Iris pigment epithelial cell (primary cell): ENCODE measurements around the gene METTL1.

Source experiments
- DNase-seq: peaks from one replicate; pipeline ENCODE4 v3.0.0-alpha.2; 2011; ENCODE audit warnings: low read depth

The METTL1 gene

GRCh38 chr12:57753756-57754337, 18.1 kb downstream of the METTL1 start:
- no peak for DNase-seq

- no peak for DNase-seq
These were observed 19.3 kb downstream of the METTL1 start for GRCh38 chr12:57752668-57753000.

GRCh38 chr12:57751788-57752667, 19.9 kb downstream of the METTL1 start, which contains the start of gene CDK4:
Gene CDK4, minus strand, starts transcription at chr12:57752310. Its CDS starts 593 bp downstream, at chr12:57751717.
- peak; percentile 100 for DNase-seq

GRCh38 chr12:57751432-57751787, 20.5 kb downstream of the METTL1 start:
- DNase-seq = no peak

- DNase-seq = no peak
These were observed 21.1 kb downstream of the METTL1 start for GRCh38 chr12:57750561-57751431.

- DNase-seq = no peak
These were observed 22.8 kb downstream of the METTL1 start for GRCh38 chr12:57749061-57749460.

GRCh38 chr12:57746025-57746424, 25.9 kb downstream of the METTL1 start:
- DNase-seq = no peak

- no peak for DNase-seq
These were observed 26.4 kb downstream of the METTL1 start for GRCh38 chr12:57745485-57745881.

GRCh38 chr12:57744777-57745484, 27.0 kb downstream of the METTL1 start, which contains the start of gene TSPAN31:
Gene TSPAN31, plus strand, starts transcription at chr12:57745039. Its CDS starts 116 bp downstream, at chr12:57745155.
- DNase-seq = peak; percentile 99

- DNase-seq = peak; percentile 76
These were observed 27.6 kb downstream of the METTL1 start for GRCh38 chr12:57744194-57744776.

GRCh38 chr12:57743769-57744168, 28.1 kb downstream of the METTL1 start:
- no peak for DNase-seq

GRCh38 chr12:57741844-57742738, 29.8 kb downstream of the METTL1 start:
- DNase-seq = no peak

GRCh38 chr12:57741413-57741789, 30.5 kb downstream of the METTL1 start:
- DNase-seq = no peak

- DNase-seq = no peak
These were observed 31.1 kb downstream of the METTL1 start for GRCh38 chr12:57740656-57741412.

- no peak for DNase-seq
These were observed 31.9 kb downstream of the METTL1 start for GRCh38 chr12:57739914-57740538.

- DNase-seq = no peak
These were observed 32.5 kb downstream of the METTL1 start for GRCh38 chr12:57739387-57739786.

GRCh38 chr12:57738661-57739237, 33.2 kb downstream of the METTL1 start, which contains the start of gene AGAP2:
Gene AGAP2, minus strand, starts transcription at chr12:57738742. Its CDS starts 496 bp downstream, at chr12:57738246.
- no peak for DNase-seq
